Measurements from ENCODE around the gene PRDM16.

The PRDM16 gene

DNA sequence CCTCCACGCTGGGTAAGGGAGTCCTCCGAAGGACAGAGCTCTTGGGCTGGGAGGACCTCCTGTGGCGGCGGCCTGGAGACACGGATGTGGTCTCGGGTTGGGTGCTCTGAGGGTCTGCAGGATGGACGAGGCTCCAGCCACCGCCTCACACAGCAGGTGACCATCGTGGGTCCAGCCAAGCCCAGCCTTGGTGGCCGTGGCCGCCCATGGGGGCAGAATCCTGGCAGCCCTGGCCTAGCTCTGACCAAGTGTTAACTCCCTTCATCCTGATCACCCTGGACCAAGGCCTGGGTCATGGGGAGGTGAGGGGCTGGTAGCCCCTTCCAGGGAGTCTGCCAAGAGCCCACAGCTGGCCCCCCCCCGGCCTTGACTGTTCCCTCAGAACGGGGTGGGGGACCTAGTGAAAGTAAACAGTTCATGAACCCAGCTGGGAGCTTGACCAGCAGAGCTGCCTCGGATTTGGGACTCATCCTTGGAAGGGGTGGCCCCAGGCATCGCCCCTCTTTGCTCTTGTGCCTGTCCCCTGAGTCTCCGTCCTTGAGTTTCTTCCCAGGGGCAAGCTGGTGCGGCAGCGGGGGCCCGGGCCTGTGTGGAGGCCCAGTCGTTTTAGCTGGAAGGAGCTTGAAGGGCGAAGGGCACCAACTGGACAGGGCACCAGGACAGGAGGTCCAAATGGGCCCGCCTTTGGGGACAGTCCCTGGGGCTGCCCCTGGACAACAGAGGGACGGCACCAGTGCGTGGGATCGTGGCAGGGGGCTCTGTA, 403.3 kb downstream of the PRDM16 start:
- DNase-seq, result no peak

DNA sequence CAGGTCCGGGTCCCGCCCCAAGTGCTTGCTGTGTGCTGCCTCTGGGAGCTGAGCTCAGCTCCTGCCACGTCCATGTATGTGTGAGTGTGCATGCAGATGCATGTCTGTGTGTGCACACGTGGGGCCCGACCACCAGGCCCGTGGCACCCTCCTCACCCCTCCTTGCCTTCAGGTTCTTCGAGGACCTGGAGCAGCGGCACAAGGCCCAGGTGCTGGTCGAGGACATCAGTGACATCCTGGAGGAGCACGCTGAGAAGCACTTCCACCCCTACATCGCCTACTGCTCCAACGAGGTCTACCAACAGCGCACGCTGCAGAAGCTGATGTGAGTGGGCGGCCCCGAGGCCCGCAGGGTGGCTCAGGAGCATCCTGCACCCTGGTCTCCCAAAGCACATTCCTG, 403.9 kb downstream of the PRDM16 start:
- no peak for DNase-seq

DNA sequence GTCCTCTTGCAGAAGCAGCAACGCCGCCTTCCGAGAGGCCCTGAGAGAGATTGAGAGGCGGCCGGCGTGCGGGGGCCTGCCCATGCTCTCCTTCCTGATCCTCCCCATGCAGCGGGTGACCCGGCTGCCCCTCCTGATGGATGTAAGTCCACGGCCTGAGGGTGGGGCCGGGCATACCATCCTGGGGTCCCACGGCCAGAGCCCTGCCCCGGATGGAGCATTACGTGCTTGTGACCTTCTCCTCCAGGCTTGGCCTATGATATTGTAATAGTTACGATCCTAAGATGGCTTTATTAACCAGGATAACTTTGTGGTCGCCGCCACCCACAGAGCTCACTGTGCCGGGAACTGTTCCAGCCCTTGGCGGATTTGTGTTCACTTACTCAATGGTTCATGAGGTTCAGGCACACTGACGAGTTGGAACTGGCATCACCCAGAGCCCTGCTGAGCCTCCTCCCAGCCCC, 404.4 kb downstream of the PRDM16 start:
- DNase-seq, result no peak

DNA sequence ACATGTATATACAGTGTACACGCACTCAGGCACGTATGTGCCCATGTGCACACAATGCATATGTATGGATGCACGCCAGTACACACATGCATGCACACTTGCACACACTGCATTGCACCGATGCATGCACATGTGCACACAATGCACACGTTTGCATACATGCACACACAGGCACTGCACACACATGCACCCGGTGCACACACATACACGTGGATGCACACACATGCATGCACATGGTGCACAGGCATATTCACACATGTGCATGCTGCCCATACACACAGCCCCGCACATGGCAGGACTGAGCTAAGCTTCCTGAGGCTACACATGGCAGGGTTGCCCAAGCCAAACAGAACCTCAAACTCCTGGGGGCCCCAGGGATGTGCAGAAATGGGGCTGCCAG, 405.0 kb downstream of the PRDM16 start:
- DNase-seq, result no peak

DNA sequence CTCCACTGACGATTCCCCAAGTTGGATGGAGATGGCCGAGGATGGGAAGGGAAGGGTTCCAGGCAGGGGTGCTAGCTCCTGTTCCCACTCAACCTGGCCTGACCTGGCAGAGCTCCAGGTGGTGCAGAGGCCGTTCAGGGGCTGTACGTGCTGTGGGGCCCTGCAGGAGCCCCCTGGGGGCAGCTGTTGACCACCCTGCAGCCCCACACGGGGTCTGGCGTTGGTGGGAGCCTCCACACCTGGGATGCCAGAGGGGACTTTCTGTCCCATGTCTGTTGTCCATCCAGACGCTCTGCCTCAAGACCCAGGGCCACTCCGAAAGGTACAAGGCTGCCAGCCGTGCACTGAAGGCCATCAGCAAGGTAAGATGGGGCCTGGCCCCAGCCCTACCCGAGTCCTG, 405.4 kb downstream of the PRDM16 start:
- DNase-seq, result no peak

DNA sequence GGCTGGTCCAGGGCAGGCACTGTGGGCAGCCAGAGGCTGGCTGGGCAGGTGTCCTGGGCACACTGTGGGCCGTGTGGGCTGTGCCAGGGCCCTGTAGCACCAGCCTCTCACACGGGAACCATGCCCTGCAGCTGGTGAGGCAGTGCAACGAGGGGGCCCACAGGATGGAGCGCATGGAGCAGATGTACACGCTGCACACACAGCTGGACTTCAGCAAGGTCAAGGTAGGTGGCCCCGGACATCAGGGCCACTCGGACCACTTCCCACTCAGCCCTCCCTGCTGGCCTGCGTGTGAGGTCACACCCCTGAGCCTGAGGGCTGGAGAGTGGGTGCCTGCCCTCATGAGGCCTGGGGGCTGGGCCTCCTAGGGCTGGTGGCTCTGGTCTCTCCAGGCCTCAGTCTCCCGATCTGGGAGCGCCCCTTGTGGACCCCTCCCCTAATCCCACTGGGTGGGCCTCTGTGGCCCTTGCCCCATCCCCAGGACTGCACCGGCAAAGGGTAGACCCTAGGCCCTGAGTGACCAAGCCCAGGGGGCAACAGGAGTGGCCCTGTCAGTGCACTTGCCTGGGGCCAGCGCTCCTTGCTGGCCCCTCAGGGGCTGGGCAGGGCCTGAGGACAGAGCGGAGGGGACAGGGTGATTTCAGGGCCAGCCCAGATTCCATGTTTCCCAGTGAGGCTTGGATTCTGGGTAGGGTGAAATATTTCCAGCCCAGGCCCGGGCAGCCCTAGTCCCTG, 407.0 kb downstream of the PRDM16 start:
- no peak for DNase-seq

DNA sequence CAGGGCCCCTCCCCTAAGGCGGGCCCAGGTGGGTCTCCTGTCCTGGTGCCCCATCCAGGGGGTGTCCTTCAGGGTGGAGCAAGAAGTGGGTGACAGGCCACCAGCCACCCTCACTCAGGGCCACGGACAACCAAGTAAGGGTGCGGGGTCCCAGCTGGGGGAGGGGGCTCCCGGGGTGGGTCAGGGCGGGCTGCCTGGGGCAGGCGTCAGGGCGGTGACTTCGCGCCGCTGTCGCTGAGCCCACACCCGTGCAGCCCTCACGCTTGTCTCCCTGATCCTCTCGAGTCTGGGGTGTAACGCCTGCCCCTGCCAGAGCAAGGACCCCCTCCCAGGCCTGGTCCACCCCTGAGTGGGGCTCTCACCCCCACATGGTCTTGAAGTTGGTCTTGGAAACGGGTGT, 407.7 kb downstream of the PRDM16 start:
- no peak for DNase-seq

DNA sequence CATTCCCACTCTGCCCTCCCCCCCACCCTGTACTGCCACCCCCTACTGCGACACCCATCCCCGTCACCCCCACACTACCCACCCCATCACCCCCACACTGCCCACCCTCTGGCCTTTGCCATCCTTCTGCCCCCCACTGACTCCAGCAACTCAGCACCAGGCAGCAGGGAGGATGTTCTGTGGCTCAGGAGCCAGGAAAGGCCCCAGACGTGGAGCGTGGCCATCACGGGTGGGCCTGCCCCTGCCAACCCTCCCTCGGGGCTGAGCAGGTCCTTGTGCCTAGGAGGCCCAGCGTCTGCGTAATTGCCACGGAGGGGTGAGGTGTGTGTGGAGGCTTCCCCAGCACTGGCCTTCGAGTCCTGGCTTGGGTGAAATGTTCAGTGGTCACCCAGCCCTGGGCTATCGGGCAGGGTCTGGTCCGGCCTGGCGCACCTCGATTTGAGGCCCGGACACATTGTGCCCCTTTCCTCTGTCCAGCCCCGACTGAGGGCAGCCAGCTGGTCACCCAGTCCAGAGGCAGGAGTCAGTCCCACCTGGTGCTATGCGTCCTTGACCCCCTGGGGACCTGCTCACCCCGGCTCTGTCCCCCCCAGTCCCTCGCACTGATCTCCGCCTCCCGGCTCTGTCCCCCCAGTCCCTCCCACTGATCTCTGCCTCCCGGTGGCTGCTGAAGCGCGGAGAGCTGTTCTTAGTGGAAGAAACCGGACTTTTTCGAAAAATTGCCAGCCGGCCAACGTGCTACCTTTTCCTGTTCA, 408.4 kb downstream of the PRDM16 start:
- no peak for DNase-seq

DNA sequence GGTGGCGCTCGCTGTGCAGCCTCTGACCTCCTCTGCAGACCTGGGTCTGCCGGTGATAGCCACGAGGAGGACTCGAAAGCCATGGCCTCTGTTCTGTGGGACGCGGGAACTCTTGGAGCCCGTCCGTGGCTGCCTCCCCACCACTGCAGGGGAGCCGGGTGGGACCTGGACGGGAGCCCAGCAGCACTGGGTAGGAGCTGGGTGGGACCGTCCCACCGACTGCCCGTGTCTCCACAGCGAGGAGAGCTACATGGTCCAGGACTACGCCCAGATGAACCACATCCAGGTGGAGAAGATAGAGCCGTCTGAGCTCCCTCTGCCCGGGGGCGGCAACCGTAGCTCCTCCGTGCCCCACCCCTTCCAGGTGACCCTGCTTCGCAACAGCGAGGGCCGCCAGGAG, 409.2 kb downstream of the PRDM16 start:
- DNase-seq, result no peak

DNA sequence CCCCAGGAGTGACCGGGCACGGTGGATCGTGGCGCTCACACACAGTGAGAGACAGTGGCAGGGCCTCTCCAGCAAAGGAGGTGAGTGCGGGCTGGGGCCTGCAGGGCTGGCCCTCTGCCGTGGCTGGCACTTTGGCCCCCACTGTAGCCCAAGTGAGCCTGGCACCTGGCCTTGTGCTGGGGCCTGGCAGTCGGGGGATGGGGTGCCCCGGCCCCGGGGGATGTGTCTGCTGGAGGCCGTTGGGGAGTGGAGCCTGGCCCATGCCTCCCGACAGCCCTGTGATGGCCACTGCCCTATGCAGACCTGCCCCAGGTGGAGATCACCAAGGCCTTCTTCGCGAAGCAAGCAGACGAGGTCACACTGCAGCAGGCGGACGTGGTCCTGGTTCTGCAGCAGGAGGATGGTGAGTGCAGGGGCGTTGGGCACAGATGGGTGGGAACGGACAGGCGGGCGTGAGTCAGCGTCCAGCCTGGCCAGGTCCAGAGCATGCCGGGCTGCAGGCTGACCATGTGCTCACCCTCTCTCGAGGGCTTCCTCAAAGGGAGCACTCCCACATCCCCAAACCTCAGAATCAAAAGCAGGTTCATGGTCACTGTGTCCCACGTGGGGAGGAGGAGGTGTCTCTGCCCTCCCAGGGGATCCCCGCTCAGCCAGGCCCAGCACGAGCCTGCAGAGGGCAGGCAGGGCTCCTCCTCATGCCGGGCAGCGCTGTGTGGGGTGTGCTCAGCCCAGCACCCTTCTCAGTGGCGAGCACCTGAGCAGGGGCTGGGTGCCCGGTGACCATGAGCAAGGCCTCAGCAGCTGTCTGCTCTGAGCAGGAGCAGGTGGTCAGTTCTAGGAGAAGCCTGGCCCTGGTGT, 410.7 kb downstream of the PRDM16 start:
- no peak for DNase-seq

DNA sequence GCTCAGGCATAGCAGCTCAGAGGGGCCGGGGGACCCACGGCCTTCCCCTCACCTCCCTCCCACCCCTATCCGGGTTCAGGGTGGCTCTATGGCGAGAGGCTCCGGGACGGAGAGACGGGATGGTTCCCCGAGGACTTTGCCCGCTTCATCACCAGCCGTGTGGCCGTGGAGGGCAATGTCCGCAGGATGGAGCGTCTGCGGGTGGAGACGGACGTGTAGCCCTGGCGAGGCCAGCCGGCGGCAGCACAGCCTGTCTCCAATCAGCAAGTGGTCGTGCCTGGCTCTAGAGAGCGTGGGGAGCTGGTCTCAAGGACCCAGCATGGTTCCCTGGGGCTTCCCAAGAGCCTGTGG, 411.3 kb downstream of the PRDM16 start:
- DNase-seq, result no peak

DNA sequence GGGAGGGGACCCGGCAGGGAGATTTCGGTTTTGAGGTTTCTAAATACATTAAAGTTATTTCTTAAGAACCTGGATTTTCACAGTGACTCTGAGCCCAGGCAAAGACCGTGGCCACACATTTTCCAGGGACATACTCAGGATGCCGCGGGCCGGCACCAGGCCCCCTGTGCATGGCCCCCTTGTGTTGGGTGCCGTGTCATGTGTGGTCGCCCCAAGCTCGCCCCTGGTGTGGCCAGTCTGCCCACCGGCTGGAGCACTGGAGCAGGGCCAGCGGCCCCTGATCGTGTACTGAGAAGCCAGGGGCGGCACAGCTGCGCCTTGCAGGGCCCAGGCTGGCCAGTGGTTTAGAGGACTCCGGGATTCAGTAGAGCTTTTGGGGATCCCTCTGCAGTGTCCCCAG, 412.0 kb downstream of the PRDM16 start:
- DNase-seq, result no peak

DNA sequence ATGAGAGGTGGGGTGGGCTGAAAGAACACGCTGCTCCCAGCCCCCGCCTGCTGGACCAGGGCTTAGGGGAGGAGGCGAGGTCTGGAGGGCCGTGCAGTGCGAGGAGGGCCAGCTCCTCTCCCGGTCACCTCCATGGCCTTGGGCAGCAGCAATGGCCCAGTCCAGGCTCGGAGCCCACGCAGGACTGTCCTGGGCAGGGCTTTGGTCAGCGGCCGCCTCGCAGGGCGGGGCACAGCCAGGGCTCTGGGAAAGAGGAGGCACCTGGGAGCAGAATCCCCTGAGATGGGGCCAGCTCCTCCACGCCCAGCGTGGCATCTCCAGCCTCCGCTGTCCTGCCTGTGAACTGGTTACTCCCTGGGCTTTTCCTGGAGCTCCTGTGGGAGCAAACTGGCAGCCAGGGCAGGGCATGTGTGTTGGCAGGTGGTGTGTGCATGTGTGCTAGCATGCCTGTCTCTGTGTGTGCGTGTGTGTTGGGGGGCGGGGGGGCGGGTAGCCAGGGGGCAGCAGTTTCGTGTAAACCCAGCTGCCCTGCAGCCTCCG, 412.9 kb downstream of the PRDM16 start:
- DNase-seq, result no peak

DNA sequence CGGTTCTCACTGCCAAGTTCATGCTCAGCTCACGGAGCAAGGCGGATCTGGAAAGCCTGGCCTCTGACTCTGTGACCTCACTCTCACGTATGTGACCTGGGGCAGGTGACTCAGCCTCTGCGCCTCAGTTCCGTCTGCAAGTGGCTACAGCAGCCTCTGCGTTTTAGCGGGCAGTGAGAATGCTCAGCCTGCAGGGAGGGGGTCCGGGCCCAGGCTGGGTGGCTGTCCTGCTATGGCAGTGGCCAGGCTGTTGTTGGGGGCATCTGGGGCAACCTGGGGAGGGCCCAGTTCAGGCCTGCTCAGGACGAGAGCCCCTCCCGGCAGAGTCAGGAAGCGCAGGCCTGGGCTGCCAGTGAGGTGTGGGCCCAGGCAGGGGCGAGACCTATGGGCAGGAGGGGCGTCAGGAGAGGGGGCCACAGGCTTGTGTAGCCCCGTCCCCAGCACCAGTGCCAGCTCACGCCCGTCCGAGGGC, 413.4 kb downstream of the PRDM16 start:
- DNase-seq, result no peak

DNA sequence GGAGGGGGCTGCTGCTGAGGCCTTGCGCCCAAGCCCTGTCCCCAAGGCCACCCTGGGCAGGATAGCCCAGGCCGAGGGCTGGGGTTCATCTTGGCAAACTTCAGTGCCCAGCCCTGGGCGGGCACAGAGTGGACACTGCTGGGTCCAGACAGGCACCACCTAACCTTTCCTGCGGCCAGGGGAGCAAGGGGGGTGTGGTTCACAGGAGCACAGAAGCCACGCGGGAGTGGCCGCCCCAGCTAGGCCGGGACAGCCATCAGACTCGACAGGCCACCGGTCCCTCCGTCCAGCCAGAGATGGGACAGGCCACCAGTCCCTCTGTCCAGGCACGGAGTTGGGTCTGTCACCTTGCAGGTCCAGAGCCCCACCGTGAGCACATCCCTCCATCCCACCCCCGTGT, 414.4 kb downstream of the PRDM16 start:
- no peak for DNase-seq

DNA sequence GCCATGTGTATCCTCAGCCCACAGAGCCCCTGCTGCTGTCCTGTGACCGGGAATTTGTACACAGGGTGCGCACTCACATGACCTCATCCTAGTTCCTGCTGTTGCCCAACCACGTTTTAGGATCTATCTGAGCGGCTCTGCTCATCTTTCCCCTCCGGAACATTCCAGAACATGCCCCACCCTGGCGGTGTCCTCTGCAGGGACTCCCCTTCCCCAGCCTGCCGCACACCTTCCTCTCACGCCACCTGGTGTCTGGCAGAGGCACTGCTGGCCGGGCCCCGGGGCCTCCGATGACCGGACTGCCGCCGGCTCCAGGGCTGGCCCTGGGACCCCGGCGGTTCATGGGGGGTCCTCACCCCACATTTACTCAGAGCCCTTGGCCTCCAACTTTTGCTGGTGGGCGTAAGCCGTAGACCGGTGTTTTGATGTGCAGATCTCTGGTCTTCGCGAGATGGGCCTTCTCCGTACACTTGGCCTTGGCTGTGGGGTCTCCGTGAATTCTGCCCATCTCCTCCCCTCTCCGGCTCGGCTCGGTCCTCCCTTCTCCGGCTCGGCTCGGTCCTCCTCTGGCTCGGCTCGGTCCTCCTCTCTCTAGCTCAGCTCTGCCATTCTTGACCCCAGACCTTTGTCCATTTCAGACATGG, 414.9 kb downstream of the PRDM16 start:
- DNase-seq, result peak; percentile 10

DNA sequence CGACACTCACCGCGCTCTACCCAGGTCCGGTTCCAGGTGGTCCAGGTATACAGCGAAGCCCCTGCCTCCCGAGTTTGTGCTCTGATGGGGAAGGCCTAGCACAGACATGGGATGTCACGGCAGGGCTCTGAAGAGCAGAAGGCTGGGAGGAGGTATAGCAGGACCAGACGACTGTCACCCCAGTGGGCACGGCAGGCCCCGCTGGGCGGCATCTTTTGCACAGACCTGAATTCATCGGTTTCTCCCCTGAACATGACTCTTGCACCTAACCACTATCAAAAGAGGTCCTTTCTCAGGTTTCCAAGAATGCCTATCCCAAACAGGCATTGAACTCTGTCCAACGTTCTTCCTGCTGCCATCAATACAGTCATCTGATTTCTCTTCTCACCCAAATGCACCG, 416.0 kb downstream of the PRDM16 start:
- DNase-seq, result no peak
